Right cardiac atrium (tissue), 5 donors: Measurements from ENCODE around the gene VTI1A. TPM values are rescaled to one million over a fixed set of nuclear protein-coding genes. Genes with fewer than 3 reads are reported as not detected.

Experiments
- ATAC-seq, 2 donors: fragments of 200-7000 bp; cut with Tn5 transposase; one replicate each; pipeline versions ENCODE4 v1.8.0 to v1.9.1; 2020; ENCODE audit warnings: moderate library complexity in 2 of 2, mild to moderate bottlenecking in 1 of 2
- DNase-seq, 3 donors: peaks; one replicate each; pipeline ENCODE4 v3.0.0-alpha.2; 2020
- H3K27ac ChIP-seq: one replicate; pipeline ENCODE4 v1.5.1; 2013; ENCODE audit warnings: mild to moderate bottlenecking, low read length, control low read depth, moderate library complexity
- H3K27me3 ChIP-seq: one replicate; pipeline ENCODE4 v1.6.1; 2013; ENCODE audit not compliant: control insufficient read depth, insufficient read depth
- H3K4me1 ChIP-seq: one replicate; pipeline ENCODE4 v1.6.1; 2013; ENCODE audit warnings: low read length; ENCODE audit not compliant: control insufficient read depth, insufficient read depth
- H3K4me3 ChIP-seq: one replicate; pipeline ENCODE4 v1.5.1; 2013; ENCODE audit warnings: low read length, control low read depth
- H3K9me3 ChIP-seq: one replicate; pipeline ENCODE4 v1.6.1; 2013; ENCODE audit warnings: low read length; ENCODE audit not compliant: control insufficient read depth
- WGBS: extraction: QIAGEN DNeasy Blood & Tissue Kit; methylation state at CpG from one replicate; pipeline ENCODE4 v1.1.7; 2013; 5-methylcytosine and 5-hydroxymethylcytosine counted together
- intact Hi-C, 4 donors: fragments of 100-400 bp; cut with DNase I; formaldehyde crosslinking; loops; one replicate each; pipeline versions ENCODE4 v1.11.0 to v1.14.0; 2022 to 2023
- polyA plus RNA-seq: library from polyadenylated mRNA; stranded (reverse); fragments of 200-250 nt; gene quantifications from one replicate; pipeline ENCODE4 v1.2.3, GENCODE V29; 2013
- total RNA-seq, 4 donors: library from RNA; stranded (reverse); fragmentation: NEBNext Ultra II Directional; extraction: Animal tissue kit (Norgen Biotek cat#: 25700); gene quantifications; one replicate each; pipeline ENCODE4 v1.2.1, GENCODE V29; 2021
- donor health status: healthy with polysubstance abuse.
- donor health status: DM: no; HTN: yes; CAD: no.
- donor health status: DM: no; HTN: no; CAD: no.
- donor health status: DM: no; HTN: yes; CAD: no; lungs with severe emphysema.
- donor health status: DM: yes; HTN: yes; CAD: no.

Gene VTI1A
- total and polyA plus RNA-seq, 5 donors, result 9.1 to 22.5 (median 19.7) TPM

DNA sequence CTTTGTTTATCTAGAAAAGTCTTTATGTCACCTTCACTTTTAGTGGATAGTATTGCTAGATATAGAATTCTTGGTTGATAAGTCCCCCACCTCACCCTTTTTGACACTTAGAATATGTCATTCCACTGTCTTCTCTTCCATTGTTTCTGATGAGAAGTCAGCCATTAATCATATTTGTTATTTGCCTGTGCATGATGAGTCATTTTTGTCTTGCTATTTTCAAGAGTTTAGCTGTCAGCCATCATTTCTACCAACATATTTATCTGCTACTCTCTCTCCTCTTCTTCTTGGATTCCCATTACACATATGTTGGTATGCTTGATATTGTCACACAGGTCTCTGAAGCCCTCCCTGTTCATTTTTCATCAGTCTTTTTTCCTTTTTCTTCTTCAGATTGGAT, 342.2 kb downstream of the VTI1A start:
- DNase-seq (no peak), ATAC-seq (no peak)
- intact Hi-C loops, result no loop called here

DNA sequence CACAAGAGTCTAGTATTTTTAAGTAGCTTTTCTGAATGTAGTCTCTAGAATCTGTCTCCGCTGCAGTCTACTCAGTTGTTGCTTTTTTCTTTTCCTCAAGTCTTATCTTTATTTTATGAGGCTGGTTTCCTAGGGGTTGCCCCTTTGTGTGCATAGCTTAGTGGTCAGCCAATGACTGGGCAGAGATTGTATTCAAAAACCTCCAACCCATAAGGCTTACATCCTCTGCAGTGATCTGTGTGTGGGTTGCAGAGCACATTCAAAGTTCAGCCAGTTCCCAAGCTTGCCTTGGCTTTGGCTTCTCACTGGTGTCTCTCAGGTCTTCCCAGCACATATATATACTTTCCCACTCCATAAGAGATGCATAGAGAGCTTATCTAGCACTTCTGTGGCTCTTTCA, 343.0 kb downstream of the VTI1A start:
- intact Hi-C loops, result no loop called here
- Histone ChIP-seq H3K27me3 (no peaks in the 10 kb centered on the region), H3K27ac (no peak overlapping the region), H3K4me3 (no peak overlapping the region), H3K9me3 (no peaks in the 10 kb centered on the region), H3K4me1 (peaks cover 4% of the 10 kb centered on the region)
- DNase-seq (no peak), ATAC-seq (no peak)
- WGBS, result 95% methylated on average over 1 of the region's 1 CpG

More for the DNA sequence above, 342.2 kb downstream of the VTI1A start:
- no peaks in the 10 kb centered on the region for H3K9me3 ChIP-seq
- peaks cover 4% of the 10 kb centered on the region for H3K4me1 ChIP-seq
- H3K27me3 ChIP-seq, result no peaks in the 10 kb centered on the region
- no peak overlapping the region for H3K4me3 ChIP-seq
- H3K27ac ChIP-seq, result no peak overlapping the region

DNA sequence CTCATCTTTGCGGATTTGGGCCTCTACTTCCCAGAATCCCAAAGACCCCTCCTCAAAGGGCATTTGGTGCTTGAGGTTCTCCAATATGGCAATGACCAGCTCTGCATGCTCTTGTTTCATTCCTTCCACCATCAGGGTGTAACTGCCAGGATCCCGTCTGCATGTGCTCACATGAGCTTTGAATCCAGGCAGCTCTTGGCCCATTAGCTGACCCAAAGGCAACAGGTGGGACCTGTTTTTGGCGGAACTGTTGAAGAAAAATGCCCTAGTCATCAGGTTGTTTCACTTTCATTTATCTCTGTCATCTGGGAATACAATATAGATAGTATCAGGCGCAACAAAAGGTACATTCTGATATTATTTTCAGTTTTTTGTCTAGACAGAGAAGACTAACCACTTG, 343.9 kb downstream of the VTI1A start:
- Histone ChIP-seq H3K27ac (no peak overlapping the region), H3K4me3 (no peak overlapping the region), H3K4me1 (peaks cover 4% of the 10 kb centered on the region), H3K9me3 (no peaks in the 10 kb centered on the region), H3K27me3 (no peaks in the 10 kb centered on the region)
- ATAC-seq, result no peak
- 97% methylated on average over 4 of the region's 4 CpGs for WGBS
- DNase-seq, result no peak
- intact Hi-C loops, result no loop called here

DNA sequence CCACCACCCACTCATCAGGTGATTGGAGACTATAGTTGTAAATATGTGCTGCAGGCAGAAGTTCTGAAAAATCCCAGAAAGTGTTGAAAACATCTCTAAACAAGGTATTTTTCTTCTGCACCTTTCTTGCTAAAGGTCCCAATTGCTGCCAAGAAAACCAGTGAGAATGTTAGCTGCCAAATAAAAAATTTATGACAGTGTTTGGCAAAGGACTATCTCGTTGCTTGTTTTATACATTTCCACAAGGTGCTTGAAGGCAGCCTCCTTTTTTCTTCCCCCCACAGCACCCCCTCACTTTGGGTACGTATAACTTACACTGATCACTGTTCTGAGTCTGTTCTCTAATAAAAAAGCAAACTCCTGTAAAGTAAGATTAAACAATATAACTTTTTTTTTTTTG, 344.4 kb downstream of the VTI1A start:
- Histone ChIP-seq H3K4me1 (peaks cover 4% of the 10 kb centered on the region), H3K9me3 (no peaks in the 10 kb centered on the region), H3K27ac (no peak overlapping the region), H3K27me3 (no peaks in the 10 kb centered on the region), H3K4me3 (no peak overlapping the region)
- no peak for ATAC-seq
- intact Hi-C loops, result no loop called here
- WGBS, result 92% methylated on average over 2 of the region's 2 CpGs
- no peak for DNase-seq

DNA sequence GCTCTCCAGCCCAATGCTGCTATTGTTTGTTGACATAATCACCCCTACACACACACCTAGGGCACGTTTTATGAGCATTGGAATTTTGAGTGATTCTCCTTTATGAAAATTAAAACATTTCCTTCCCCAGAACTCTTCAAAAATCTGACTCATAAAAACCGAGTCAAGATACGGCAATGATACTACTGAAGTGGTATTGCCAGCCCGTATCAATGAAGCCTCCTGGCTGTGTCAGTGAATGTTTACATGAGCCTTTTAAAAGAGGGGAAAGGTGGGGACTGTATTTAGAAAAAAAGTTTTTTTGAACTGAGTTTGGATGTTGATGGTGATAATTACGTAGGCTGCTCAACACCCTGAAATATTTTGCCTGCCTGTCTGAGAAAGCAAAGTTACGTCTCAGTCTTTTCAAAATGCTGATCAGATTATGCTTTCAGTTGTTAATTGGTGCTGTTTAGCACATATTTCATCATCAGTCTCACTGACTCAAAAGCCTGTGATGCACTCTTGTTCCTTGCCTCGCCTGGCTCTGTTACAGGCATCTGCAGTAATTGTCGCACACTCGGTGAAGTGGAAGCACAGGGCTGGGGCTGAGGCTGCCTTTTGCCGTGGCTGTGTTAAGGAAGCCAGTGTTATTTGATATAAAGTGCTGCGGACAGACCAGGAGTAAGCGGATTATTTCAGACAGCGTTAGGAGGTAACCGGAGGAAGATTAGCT, 345.6 kb downstream of the VTI1A start:
- peaks cover 4% of the 10 kb centered on the region for H3K4me1 ChIP-seq
- H3K4me3 ChIP-seq, result no peak overlapping the region
- H3K27me3 ChIP-seq, result no peaks in the 10 kb centered on the region
- 45% methylated on average over 14 of the region's 14 CpGs for WGBS
- DNase-seq (peak; percentile 79 to 82 (median 81)), ATAC-seq (peak; percentile 94 to 95)
- intact Hi-C loops, result no loop called here
- no peaks in the 10 kb centered on the region for H3K9me3 ChIP-seq
- no peak overlapping the region for H3K27ac ChIP-seq

DNA sequence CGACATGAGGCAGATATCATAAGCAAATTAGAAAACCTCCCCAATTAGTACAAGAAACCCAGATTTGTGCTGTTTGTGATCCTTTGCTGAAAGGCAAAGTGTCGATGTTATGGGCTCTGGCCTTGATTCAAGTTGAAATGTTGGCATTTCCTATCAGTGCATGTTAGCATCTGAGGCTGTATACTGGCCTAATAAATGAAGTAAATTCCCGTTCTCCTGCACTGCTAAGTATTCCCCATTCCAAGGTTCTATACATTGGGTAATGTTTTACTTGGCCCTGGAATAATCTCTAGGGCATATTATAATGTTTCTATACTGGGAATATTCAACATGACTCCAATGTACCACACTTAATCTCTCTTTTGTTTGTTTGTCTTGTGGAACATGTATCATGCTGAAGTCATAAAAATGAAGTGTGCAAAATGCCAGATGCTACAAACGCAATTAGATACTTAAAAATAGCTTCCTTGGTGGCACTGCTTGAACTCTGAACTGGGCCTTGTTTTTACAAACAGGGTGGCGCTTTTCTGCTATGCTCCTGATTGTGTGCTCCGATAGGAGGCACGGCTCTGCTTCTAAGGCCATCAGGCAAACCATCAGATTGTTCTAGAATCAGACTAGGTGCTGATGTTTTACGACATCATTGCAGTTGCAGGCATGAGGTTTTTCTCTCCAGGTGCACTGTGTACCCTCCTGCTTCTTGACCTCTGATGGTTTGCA, 346.3 kb downstream of the VTI1A start:
- H3K27ac ChIP-seq, result no peak overlapping the region
- H3K4me3 ChIP-seq, result no peak overlapping the region
- ATAC-seq, result peak; percentile 18 to 42

DNA sequence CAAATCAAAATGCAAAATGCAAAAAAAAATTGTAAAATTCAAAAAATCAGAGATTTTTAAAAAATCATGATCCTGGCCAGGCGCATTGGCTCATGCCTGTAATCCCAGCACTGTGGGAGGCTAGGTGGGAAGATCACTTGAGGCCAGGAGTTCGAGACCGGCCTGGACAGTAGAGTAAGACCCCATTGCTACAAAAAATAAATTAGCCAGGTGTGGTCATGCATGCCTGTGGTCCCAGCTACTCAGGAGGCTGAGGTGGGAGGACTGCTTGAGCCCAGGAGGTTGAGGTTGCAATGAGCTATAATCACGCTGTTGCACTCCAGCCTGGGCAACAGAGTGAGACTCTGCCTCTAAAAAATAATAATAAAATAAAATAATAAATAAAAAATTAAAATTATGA, 347.2 kb downstream of the VTI1A start:
- Histone ChIP-seq H3K4me3 (no peak overlapping the region), H3K27ac (no peak overlapping the region), H3K27me3 (no peaks in the 10 kb centered on the region), H3K4me1 (peaks cover 4% of the 10 kb centered on the region), H3K9me3 (no peaks in the 10 kb centered on the region)
- DNase-seq (no peak), ATAC-seq (no peak)
- 99% methylated on average over 4 of the region's 4 CpGs for WGBS
- intact Hi-C loops, result no loop called here

More for the DNA sequence above, 346.3 kb downstream of the VTI1A start:
- intact Hi-C loops, result no loop called here
- no peaks in the 10 kb centered on the region for H3K27me3 ChIP-seq
- H3K9me3 ChIP-seq, result no peaks in the 10 kb centered on the region
- peaks cover 4% of the 10 kb centered on the region for H3K4me1 ChIP-seq
- DNase-seq, result no peak
- 43% methylated on average over 8 of the region's 8 CpGs for WGBS

DNA sequence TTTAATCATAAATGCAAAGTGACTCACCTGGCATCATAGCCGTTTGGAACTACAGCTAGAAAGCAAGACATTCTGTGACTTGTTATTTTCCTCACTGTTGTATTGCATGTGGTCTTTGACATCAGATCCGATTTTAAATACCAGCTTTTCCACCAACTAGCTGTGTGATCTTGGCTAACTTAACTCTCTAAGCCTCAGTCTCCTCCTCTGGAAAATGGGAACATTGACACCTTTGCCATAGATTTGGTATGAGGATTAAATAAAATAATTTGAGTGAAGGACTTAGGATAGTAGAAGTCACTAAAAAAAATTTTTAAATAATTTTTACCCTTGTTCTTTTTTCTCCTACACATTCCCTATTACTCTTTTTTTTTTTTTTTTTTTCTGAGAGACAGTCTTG, 348.1 kb downstream of the VTI1A start:
- no peak for DNase-seq
- Histone ChIP-seq H3K27ac (no peak overlapping the region), H3K9me3 (no peaks in the 10 kb centered on the region), H3K4me1 (peaks cover 4% of the 10 kb centered on the region), H3K27me3 (no peaks in the 10 kb centered on the region), H3K4me3 (no peak overlapping the region)
- intact Hi-C loops, result no loop called here
- ATAC-seq, result no peak
- WGBS, result 91% methylated on average over 2 of the region's 2 CpGs

DNA sequence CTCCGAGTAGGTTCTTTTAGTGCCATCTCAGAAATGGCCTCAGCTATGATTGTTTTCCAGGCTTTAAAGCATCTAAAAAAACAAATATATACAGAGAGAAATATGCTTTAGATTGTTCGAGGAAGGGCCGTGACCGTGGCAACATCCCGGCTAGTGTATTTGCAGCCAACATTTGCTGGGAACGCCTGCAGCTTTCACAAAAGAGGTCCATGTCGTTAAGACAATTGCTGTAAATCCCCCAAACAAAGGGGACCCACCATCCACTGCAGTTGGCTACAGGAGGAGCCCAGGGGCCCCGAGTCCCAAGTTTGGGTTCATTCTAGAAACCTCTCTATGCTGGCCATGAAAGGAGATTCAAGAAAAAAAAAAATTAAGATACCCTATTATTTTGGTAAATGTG, 350.2 kb downstream of the VTI1A start:
- no peaks in the 10 kb centered on the region for H3K27me3 ChIP-seq
- intact Hi-C loops, result no loop called here
- ATAC-seq (no peak), DNase-seq (no peak)
- WGBS, result 88% methylated on average over 8 of the region's 8 CpGs
- no peak overlapping the region for H3K27ac ChIP-seq
- H3K9me3 ChIP-seq, result no peaks in the 10 kb centered on the region
- H3K4me3 ChIP-seq, result no peak overlapping the region
- H3K4me1 ChIP-seq, result peaks cover 4% of the 10 kb centered on the region

DNA sequence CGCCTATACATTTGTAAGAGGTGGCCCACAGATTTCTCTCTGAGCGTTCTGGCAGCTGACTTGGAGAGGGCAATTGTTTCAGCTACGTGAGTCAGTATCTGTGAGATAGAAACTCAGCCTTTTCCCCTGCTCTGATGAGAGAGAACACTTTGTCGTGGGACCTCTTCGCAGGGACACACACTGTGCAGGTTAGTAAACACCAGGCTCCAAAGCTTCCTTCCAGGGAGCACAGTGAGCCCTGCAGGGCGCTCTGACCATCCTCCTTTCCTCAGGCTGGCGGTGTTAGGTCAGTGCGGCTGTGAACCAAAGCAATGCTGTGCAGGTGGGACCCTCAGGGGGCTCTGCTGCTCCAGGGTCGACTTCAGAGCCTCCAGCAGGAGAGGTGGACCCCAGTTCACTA, 350.8 kb downstream of the VTI1A start:
- Histone ChIP-seq H3K27me3 (no peaks in the 10 kb centered on the region), H3K9me3 (no peaks in the 10 kb centered on the region), H3K4me3 (no peak overlapping the region), H3K27ac (no peak overlapping the region), H3K4me1 (peaks cover 4% of the 10 kb centered on the region)
- intact Hi-C loops, result no loop called here
- DNase-seq (no peak), ATAC-seq (no peak)
- 88% methylated on average over 9 of the region's 9 CpGs for WGBS

DNA sequence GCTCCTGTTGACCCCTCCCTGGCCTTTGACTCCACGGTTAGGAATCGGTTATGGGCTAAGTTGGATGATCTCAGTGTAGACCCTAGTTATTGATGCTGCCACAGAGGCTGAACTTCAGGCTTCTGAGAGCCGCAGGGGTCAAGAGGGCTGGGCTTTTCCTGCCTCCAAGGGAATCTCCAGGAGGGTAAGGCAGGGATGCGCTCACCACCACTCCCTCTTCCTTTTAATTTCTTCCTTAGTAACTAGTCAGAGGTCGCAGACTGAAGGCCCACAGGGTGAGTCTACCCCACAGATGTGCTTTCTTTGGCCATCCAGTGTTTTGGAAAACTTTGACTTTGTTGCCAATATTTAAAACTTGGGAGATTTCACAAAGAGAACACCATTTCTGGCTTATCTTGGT, 352.0 kb downstream of the VTI1A start:
- DNase-seq, result no peak
- Histone ChIP-seq H3K4me3 (no peak overlapping the region), H3K9me3 (no peaks in the 10 kb centered on the region), H3K27ac (no peak overlapping the region), H3K27me3 (no peaks in the 10 kb centered on the region), H3K4me1 (no peaks in the 10 kb centered on the region)
- no peak for ATAC-seq
- intact Hi-C loops, result no loop called here
- 88% methylated on average over 5 of the region's 5 CpGs for WGBS
